CD4-positive, alpha-beta T cell (primary cell): ENCODE results near the gene TF. TPM values are rescaled to one million over a fixed set of nuclear protein-coding genes. Genes with fewer than 3 reads are reported as not detected.

Experiments
- ATAC-seq: fragments of 200-7000 bp; cut with Tn5 transposase; one replicate; pipeline ENCODE4 v1.10.0; 2022; ENCODE audit warnings: mild to moderate bottlenecking; ENCODE audit not compliant: poor library complexity
- CTCF ChIA-PET: fragments of 350-600 bp; sonication (Branson Sonifier 250); formaldehyde crosslinking; loops from one replicate; lab custom pipeline; 2021; ENCODE audit warnings: antibody characterized with exemption, inconsistent platforms; lab: Charles Lee
- POLR2A ChIA-PET: fragments of 350-600 bp; sonication (Branson Sonifier 250); formaldehyde crosslinking; loops from one replicate; lab custom pipeline; 2021; ENCODE audit warnings: antibody characterized with exemption, inconsistent platforms; lab: Charles Lee
- DNase-seq, 14 experiments: peaks; one replicate each; pipeline ENCODE4 v3.0.0-alpha.2; 2013 to 2020; ENCODE audit warnings: mixed read lengths in 2 of 14
- H3K27ac ChIP-seq, 2 donors: one replicate each; pipeline versions ENCODE4 v1.5.1 to v1.7.0; 2013; ENCODE audit warnings: low read length in 2 of 2, low read depth in 1 of 2, mild to moderate bottlenecking in 1 of 2
- H3K27me3 ChIP-seq, 2 experiments: 1 replicate in 1 of 2; 2 replicates in 1 of 2; pipeline versions ENCODE4 v1.6.1 to v1.7.0; 2013; ENCODE audit warnings: low read length in 2 of 2, control low read depth in 1 of 2, mild to moderate bottlenecking in 1 of 2, moderate library complexity in 1 of 2; ENCODE audit not compliant: insufficient read depth in 2 of 2, control insufficient read depth in 1 of 2
- H3K36me3 ChIP-seq: one replicate; pipeline ENCODE4 v1.6.1; 2013; ENCODE audit warnings: low read length, control low read depth; ENCODE audit not compliant: insufficient read depth
- H3K4me1 ChIP-seq: one replicate; pipeline ENCODE4 v1.6.1; 2013; ENCODE audit warnings: low read length, control low read depth; ENCODE audit not compliant: insufficient read depth
- H3K4me3 ChIP-seq: one replicate; pipeline ENCODE4 v1.5.1; 2013; ENCODE audit warnings: mild to moderate bottlenecking, low read length, moderate library complexity
- H3K9me3 ChIP-seq, 2 experiments: 1 replicate in 1 of 2; 2 replicates in 1 of 2; pipeline versions ENCODE4 v1.6.1 to v1.7.0; 2013; ENCODE audit warnings: low read length in 2 of 2, mild to moderate bottlenecking in 2 of 2, control low read depth in 1 of 2, moderate library complexity in 1 of 2; ENCODE audit not compliant: control insufficient read depth in 1 of 2, insufficient read depth in 1 of 2
- H3K27ac Mint-ChIP-seq: one replicate; pipeline ENCODE4 v1.8.0; 2020; ENCODE audit warnings: mixed read lengths
- H3K27me3 Mint-ChIP-seq: one replicate; pipeline ENCODE4 v1.8.0; 2021; ENCODE audit warnings: mixed read lengths
- H3K36me3 Mint-ChIP-seq: one replicate; pipeline ENCODE4 v1.8.0; 2021; ENCODE audit warnings: low read depth, mixed read lengths
- H3K4me1 Mint-ChIP-seq: one replicate; pipeline ENCODE4 v1.8.0; 2021; ENCODE audit warnings: low read depth, mixed read lengths
- H3K4me3 Mint-ChIP-seq: one replicate; pipeline ENCODE4 v1.8.0; 2020; ENCODE audit warnings: mild to moderate bottlenecking, mixed read lengths
- H3K9me3 Mint-ChIP-seq: one replicate; pipeline ENCODE4 v1.8.0; 2020; ENCODE audit warnings: mixed read lengths
- intact Hi-C, 2 experiments: fragments of 100-400 bp; cut with DNase I in 1 of 2; cut with micrococcal nuclease in 1 of 2; formaldehyde crosslinking; loops; one replicate each; pipeline versions ENCODE4 v1.15.1 to v1.9.0; 2023 to 2025; cut with DNase I, micrococcal nuclease
- total RNA-seq, 174 experiments: library from RNA in 2 of 174; stranded (reverse) in 2 of 174; gene quantifications; one replicate each; pipeline ENCODE4 v1.2.3 and lab custom pipeline; 2021 to 2026
- TF ChIP-seq, protein P1 (sequence below): fragments of 200-600 bp; IDR thresholded peaks from one replicate; pipeline ENCODE4 v1.8.0; 2022; ENCODE audit warnings: antibody characterized with exemption, mild to moderate bottlenecking

TF gene
- total RNA-seq, 2 experiments from 2014 or later: 0.30 to 0.34 TPM

DNA sequence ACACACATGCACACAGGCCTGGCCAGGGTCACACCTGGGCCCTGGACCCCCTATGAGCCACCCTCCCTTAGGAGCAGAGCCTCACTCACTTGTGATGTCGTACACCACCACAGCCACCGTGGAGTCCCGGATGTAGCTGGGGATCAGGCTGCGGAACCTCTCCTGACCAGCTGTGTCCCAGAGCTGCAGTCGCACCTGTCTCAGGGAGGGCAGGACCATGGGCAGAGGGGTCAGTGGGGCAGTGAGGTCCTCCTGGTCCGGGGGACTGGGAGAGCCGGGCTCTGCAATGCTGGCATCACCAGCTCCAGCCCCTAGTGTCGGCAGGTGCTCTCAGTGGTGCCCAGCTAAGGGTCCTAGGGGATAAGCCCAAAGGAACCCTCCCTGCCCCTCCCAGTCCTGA, 95.0 kb downstream of the TF start:
- no peaks in the 10 kb centered on the region for H3K36me3 Mint-ChIP-seq
- Histone ChIP-seq H3K9me3 (no peaks in the 10 kb centered on the region), H3K27me3 (peaks cover 0 to 2% of the 10 kb centered on the region in 2 experiments), H3K27ac (no peak overlapping the region), H3K4me1 (no peaks in the 10 kb centered on the region), H3K36me3 (no peaks in the 10 kb centered on the region), H3K4me3 (no peak overlapping the region)
- intact Hi-C loops: no loop called here
- no peak for ATAC-seq
- H3K27ac Mint-ChIP-seq: no peak overlapping the region
- H3K4me1 Mint-ChIP-seq: no peaks in the 10 kb centered on the region
- ChIA-PET CTCF (no interaction called here), POLR2A (no interaction called here)
- no peak overlapping the region for H3K4me3 Mint-ChIP-seq
- H3K9me3 Mint-ChIP-seq: no peaks in the 10 kb centered on the region
- H3K27me3 Mint-ChIP-seq: no peaks in the 10 kb centered on the region
- DNase-seq: no peak
- TF ChIP-seq, protein P1, sequence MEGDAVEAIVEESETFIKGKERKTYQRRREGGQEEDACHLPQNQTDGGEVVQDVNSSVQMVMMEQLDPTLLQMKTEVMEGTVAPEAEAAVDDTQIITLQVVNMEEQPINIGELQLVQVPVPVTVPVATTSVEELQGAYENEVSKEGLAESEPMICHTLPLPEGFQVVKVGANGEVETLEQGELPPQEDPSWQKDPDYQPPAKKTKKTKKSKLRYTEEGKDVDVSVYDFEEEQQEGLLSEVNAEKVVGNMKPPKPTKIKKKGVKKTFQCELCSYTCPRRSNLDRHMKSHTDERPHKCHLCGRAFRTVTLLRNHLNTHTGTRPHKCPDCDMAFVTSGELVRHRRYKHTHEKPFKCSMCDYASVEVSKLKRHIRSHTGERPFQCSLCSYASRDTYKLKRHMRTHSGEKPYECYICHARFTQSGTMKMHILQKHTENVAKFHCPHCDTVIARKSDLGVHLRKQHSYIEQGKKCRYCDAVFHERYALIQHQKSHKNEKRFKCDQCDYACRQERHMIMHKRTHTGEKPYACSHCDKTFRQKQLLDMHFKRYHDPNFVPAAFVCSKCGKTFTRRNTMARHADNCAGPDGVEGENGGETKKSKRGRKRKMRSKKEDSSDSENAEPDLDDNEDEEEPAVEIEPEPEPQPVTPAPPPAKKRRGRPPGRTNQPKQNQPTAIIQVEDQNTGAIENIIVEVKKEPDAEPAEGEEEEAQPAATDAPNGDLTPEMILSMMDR: no peak

DNA sequence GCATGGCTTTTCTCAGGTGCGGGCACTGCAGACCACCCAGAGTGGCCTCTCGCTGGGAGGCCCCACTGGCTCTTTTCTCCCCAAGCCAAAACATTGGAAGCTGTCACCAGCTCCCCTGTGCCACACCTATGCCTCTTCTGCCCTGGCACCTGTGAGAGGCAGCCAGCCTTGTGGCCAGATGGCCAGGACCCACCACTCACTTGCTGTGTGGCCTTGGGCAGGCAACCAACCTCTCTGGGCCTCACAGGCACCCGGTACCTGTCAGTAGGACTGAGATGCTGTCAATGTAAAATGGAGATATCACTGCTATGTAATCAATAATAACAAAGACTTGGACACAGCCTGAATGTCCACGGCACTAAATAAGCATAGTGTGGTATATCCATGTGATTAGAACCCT, 96.0 kb downstream of the TF start:
- no peak overlapping the region for H3K4me3 Mint-ChIP-seq
- no peak overlapping the region for H3K27ac ChIP-seq
- intact Hi-C loops: no loop called here

DNA sequence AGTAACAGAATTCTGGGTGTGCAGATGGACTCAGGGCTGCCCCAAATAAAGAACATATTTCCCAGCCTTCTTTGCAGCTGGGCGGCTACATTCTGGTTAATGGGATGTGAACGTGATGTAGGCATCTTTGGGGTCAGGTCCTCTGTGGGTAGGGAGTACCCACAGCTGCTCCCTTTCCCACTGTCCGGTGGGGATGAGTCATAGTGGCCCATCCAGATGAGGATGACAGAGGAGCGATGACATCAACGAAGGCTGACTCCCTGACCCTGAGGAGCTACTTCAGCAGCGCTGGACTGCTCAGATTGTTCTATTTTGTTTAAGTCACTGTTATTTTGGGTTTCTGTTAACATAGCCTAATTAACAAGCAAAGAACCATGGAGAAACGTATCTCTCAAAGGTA, 97.4 kb downstream of the TF start:
- ChIA-PET CTCF (no interaction called here), POLR2A (no interaction called here)
- H3K4me1 Mint-ChIP-seq: no peaks in the 10 kb centered on the region
- H3K27ac ChIP-seq: no peak overlapping the region
- H3K9me3 ChIP-seq: no peaks in the 10 kb centered on the region
- no peaks in the 10 kb centered on the region for H3K36me3 ChIP-seq
- no peaks in the 10 kb centered on the region for H3K36me3 Mint-ChIP-seq
- DNase-seq (no peak), ATAC-seq (no peak)
- peaks cover 0 to 2% of the 10 kb centered on the region in 2 experiments for H3K27me3 ChIP-seq
- no peak overlapping the region for H3K4me3 Mint-ChIP-seq
- no peak overlapping the region for H3K4me3 ChIP-seq
- TF ChIP-seq, protein P1: no peak
- no peak overlapping the region for H3K27ac Mint-ChIP-seq
- no peaks in the 10 kb centered on the region for H3K4me1 ChIP-seq
- H3K27me3 Mint-ChIP-seq: no peaks in the 10 kb centered on the region
- no peaks in the 10 kb centered on the region for H3K9me3 Mint-ChIP-seq
- intact Hi-C loops: no loop called here

More for the DNA sequence above, 96.0 kb downstream of the TF start:
- no peaks in the 10 kb centered on the region for H3K9me3 ChIP-seq
- ChIA-PET POLR2A (no interaction called here), CTCF (no interaction called here)
- H3K4me1 ChIP-seq: no peaks in the 10 kb centered on the region
- H3K4me1 Mint-ChIP-seq: no peaks in the 10 kb centered on the region
- no peak for DNase-seq
- H3K27me3 ChIP-seq: peaks cover 0 to 2% of the 10 kb centered on the region in 2 experiments
- ATAC-seq: no peak
- TF ChIP-seq, protein P1: no peak
- H3K36me3 Mint-ChIP-seq: no peaks in the 10 kb centered on the region
- H3K4me3 ChIP-seq: no peak overlapping the region
- H3K36me3 ChIP-seq: no peaks in the 10 kb centered on the region
- H3K27ac Mint-ChIP-seq: no peak overlapping the region
- no peaks in the 10 kb centered on the region for H3K27me3 Mint-ChIP-seq
- no peaks in the 10 kb centered on the region for H3K9me3 Mint-ChIP-seq
